Left ventricle myocardium superior (tissue), 1 donor: ENCODE measurements around the gene GRID2. TPM values are rescaled to one million over a fixed set of nuclear protein-coding genes. Genes with fewer than 3 reads are reported as not detected.

Experiments
- ATAC-seq: fragments of 200-7000 bp; cut with Tn5 transposase; one replicate; pipeline ENCODE4 v1.9.1; 2020; ENCODE audit warnings: mild to moderate bottlenecking, moderate library complexity
- DNase-seq: peaks from one replicate; pipeline ENCODE4 v3.0.0-alpha.2; 2020
- intact Hi-C: fragments of 100-400 bp; cut with micrococcal nuclease; formaldehyde crosslinking; loops from one replicate; pipeline ENCODE4 v1.11.0; 2022
- total RNA-seq: library from RNA; stranded (reverse); fragmentation: NEBNext Ultra II Directional; extraction: Animal tissue kit (Norgen Biotek cat#: 25700); gene quantifications from one replicate; pipeline ENCODE4 v1.2.1, GENCODE V29; 2021
- donor health status: DM: no; HTN: yes; CAD: no; lungs with severe emphysema.

GRID2 gene
- total RNA-seq, 1 donor from 2014 or later, result 0.40 TPM

- ATAC-seq (no peak), DNase-seq (no peak)
- intact Hi-C loops, result no loop called here
Observed at GRCh38 chr4:92497141-92497540, 193.4 kb downstream of the GRID2 start.

GRCh38 chr4:92501456-92501855 lies 197.7 kb downstream of the GRID2 start:
- intact Hi-C loops, result no loop called here
- no peak for ATAC-seq
- DNase-seq, result no peak

GRCh38 chr4:92506933-92507332 lies 203.2 kb downstream of the GRID2 start:
- intact Hi-C loops, result no loop called here

GRCh38 chr4:92514627-92515026 lies 210.9 kb downstream of the GRID2 start:
- ATAC-seq (no peak), DNase-seq (no peak)
- intact Hi-C loops, result no loop called here

More at GRCh38 chr4:92506933-92507332, 203.2 kb downstream of the GRID2 start:
- DNase-seq, result no peak
- ATAC-seq, result no peak

- DNase-seq (no peak), ATAC-seq (no peak)
- intact Hi-C loops, result no loop called here
Observed at GRCh38 chr4:92516450-92516849, 212.7 kb downstream of the GRID2 start.

DNA sequence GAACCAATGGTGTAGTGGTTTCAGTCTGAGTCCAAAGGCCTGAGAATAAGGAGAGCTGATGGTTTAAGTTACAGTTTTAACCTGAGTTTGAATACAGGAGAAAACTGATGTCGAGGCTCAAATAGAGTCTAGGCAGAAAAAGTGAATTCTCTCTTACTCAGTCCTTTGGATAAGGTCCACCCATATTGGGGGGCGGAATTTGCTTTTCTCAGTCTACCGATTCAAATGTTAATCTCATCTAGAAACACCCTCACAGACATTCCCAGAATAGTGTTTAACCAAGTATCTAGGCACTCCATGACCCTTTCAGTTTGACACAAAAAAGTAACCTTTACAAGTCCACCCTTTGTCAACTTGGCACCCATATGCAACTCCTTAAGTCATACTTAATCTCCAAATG lies 216.0 kb downstream of the GRID2 start:
- intact Hi-C loops, result no loop called here
- ATAC-seq (no peak), DNase-seq (no peak)

DNA sequence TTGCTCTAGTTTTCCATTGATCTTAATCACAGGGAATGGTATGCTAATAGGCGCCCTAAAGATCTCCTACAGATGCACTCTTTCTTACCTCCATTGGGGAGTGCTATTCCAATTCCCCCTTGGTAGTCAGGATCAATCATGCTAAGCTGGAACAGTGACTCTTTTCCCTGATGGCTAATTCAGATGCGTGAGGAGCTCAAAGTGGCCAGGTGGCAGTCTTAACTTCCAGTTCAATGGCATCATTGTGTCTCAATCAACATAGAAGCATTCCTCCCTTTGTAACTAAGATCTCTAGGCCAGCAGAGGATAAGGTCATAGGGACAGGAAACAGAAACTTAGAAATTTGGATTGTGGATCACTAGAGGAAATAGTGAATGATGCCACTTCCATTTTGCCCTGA lies 216.8 kb downstream of the GRID2 start:
- intact Hi-C loops, result no loop called here
- DNase-seq, result no peak
- ATAC-seq, result no peak

- intact Hi-C loops, result no loop called here
- DNase-seq, result no peak
- no peak for ATAC-seq
Observed at GRCh38 chr4:92521941-92522340, 218.2 kb downstream of the GRID2 start.

DNA sequence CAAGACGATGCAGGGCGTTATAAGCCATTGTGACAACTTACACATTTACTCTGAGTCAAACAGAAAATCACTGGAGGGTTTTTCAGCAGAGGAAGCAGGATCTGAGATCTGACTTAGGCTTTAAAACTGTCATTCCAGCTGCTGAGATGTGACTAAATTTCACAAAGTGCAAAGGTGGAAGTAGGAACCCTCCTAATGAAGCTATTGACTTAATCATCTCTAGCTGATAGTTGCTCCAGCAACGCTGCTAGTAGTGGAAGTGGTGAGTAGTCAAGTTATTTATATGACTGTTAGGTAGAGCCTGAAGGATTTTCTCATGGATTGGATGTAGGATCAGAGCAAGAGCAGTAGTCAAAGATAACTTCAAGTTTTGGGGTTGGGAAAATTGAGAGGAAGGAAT lies 218.6 kb downstream of the GRID2 start:
- no peak for ATAC-seq
- intact Hi-C loops, result no loop called here
- DNase-seq, result no peak

DNA sequence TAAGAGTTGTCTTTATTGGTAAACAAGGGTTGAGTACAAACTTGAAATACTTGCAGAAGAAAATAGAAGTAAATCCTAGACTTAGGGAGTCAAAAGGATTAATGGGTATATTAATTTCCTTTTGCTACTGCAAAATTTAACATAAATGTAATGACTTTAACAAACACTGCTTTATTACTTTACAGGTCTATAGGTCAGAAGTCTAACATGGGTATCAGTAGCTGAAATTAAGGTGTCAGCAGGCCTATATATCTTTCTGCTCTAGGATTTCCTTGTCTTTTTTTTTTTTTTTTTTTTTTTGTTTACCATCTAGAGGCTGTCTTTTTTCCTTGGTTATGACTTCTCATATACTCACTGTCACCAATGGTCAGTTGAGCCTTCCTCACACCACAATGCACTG lies 220.4 kb downstream of the GRID2 start:
- intact Hi-C loops, result no loop called here
- ATAC-seq (no peak), DNase-seq (no peak)

DNA sequence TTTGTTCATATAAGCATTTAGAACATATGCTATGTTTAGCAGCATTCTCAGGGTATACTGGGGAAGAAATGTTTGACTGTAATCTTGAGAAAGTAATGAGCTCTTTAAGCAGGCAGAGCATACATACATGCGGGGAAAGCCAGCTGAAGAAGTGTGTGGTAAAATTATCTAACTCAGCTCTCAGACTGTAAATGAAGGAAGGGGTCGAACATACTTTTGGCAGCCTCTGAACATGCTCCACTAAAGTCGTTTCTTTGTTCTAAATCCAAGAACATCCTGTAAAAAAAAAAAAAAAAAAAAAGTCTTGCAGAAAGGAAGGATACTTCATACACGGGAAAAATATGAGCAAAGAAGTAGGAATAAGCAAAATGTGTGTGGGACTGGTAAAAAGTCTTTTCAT lies 224.8 kb downstream of the GRID2 start:
- DNase-seq, result no peak
- intact Hi-C loops, result no loop called here
- ATAC-seq, result no peak

DNA sequence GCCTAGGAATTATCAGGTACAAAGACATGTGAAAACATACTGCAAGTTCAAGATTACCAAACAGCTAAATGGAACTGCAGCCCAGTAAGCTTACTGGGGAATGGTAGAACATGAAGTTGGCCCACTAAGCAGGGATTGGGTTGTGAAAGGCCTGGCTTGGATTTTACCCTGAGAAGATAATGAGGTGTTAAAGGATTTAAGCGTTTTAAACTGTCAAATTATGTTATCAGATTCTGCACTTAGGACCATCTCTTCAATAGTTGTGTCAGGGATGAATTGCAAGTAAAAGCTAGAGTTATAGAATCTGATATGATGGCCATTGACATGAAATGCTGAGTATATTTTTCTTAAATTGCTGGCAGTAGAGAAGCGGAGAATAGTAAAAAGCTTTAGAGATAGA lies 225.7 kb downstream of the GRID2 start:
- intact Hi-C loops, result no loop called here
- ATAC-seq (no peak), DNase-seq (no peak)

- intact Hi-C loops, result no loop called here
Observed at GRCh38 chr4:92535599-92535998, 231.8 kb downstream of the GRID2 start.

DNA sequence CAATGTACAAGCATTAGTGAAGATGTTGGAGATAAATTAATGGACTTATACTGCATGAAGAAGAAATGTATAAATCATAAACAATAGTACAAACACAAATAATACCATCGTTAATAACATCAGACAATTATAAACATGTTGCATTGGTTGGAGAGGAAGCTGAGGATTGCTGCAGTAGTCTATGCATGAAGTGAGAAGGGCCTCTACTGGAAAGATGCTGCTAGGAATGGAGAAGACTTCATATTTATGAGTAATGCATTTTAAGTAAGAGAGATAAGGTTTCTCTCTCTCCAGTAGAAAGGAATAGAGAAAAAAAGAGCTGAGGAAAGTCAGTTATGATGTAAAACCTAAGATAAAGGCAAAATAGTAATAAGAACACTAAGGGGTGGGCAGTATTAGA lies 247.8 kb downstream of the GRID2 start:
- ATAC-seq (no peak), DNase-seq (no peak)
- intact Hi-C loops, result no loop called here

More at GRCh38 chr4:92535599-92535998, 231.8 kb downstream of the GRID2 start:
- no peak for DNase-seq
- ATAC-seq, result no peak

- no peak for DNase-seq
- ATAC-seq, result no peak
- intact Hi-C loops, result no loop called here
Observed at GRCh38 chr4:92566269-92566668, 262.5 kb downstream of the GRID2 start.

- intact Hi-C loops, result no loop called here
- no peak for DNase-seq
Observed at GRCh38 chr4:92580816-92581215, 277.1 kb downstream of the GRID2 start.

DNA sequence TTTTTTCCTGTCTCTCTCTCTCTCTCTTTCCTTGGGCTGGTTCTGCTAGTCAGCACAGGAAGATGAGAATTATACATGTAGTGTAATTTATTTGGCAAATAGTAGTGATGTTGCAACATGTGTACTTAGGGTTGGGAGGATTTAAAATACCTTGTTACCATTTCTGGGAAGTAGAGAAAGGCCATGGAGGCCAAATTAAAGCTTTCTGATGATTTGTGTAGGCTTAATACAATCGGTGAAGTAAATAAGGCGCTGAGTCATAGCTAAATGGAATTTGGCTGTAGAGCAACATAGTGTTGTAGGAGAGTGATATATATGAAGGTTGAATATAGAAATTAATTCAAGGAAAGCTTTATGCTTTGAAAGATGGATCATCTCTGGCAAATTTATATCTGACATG lies 295.3 kb downstream of the GRID2 start:
- DNase-seq (no peak), ATAC-seq (no peak)
- intact Hi-C loops, result no loop called here

More at GRCh38 chr4:92580816-92581215, 277.1 kb downstream of the GRID2 start:
- no peak for ATAC-seq

- ATAC-seq (no peak), DNase-seq (no peak)
- intact Hi-C loops, result no loop called here
Observed at GRCh38 chr4:92600638-92601037, 296.9 kb downstream of the GRID2 start.

GRCh38 chr4:92606227-92606626 lies 302.5 kb downstream of the GRID2 start:
- intact Hi-C loops, result no loop called here
- DNase-seq (no peak), ATAC-seq (no peak)

- DNase-seq, result no peak
- intact Hi-C loops, result no loop called here
- ATAC-seq, result no peak
Observed at GRCh38 chr4:92615049-92615448, 311.3 kb downstream of the GRID2 start.

GRCh38 chr4:92618968-92619367 lies 315.2 kb downstream of the GRID2 start:
- DNase-seq (no peak), ATAC-seq (no peak)
- intact Hi-C loops, result no loop called here

- intact Hi-C loops, result no loop called here
- DNase-seq (no peak), ATAC-seq (no peak)
Observed at GRCh38 chr4:92629302-92629701, 325.5 kb downstream of the GRID2 start.
